Measurements from ENCODE around the gene VPS37B.

Gene VPS37B

DNA sequence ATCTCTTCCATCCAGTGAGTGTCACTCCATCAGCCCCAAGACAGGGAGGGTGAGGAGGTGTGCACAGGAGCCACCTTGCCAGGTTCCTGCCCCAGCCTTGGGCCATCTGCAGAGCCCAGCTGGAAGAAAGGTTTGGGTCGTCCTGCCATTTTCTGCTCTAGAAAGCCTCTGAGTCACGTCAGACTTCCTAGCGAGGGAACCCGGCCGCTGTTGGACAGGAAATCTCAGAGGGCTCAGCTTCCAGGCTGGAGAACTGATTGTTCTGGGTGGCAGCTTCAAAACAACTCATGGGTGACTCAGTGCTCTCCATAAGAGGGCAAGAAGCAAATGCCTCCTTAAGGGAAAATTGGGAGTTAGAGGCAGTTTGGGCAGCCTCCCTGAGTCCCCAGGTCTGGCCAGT, 44.1 kb downstream of the VPS37B start:
- no peak for DNase-seq

DNA sequence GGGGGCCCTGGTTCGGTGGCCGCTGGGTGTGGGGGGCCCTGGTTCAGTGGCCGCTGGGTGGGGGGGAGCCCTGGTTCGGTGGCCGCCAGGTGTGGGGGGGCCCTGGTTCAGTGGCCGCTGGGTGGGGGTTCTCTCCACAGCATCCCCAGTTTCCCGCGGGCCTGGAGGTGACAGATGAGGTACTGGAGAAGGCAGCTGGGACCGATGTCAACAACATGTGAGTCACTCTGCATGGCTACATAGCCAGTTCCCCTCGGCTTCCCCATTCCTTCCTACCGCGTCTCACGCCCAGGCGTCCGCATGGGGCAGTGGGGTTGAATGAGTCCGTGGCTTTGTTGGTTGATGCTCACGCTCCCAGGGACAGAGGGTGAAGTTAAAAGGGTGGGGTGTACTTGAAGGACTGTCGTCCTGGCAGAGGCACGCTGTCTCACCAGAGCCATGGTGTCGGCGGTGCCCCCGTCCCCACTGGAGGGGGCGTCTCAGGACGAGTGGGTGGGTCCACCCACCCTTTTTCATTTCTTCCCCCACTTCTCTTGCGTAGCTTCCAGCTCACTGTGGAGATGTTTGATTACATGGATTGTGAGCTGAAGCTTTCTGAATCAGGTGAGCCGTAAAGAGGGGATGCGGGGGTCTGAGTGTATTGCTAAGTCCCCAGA, 45.1 kb downstream of the VPS37B start:
- DNase-seq = no peak

DNA sequence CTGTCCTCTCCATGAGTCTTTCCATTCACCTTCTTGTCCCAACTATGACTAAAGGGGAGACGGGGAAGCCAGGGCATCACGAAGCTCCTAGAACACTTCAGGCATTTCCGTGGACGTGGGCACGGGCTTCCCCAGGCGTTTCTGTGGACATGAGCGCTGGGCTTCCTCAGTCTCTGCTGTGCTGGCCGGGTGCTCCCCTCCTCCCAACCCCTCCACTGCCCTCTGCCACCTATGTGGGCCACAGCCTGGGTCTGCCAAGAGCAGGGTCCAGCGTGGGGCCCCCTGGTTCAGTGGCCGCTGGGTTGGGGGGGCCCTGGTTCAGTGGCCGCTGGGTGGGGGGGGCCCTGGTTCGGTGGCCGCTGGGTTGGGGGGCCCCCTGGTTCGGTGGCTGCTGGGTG, 45.9 kb downstream of the VPS37B start:
- no peak for DNase-seq

DNA sequence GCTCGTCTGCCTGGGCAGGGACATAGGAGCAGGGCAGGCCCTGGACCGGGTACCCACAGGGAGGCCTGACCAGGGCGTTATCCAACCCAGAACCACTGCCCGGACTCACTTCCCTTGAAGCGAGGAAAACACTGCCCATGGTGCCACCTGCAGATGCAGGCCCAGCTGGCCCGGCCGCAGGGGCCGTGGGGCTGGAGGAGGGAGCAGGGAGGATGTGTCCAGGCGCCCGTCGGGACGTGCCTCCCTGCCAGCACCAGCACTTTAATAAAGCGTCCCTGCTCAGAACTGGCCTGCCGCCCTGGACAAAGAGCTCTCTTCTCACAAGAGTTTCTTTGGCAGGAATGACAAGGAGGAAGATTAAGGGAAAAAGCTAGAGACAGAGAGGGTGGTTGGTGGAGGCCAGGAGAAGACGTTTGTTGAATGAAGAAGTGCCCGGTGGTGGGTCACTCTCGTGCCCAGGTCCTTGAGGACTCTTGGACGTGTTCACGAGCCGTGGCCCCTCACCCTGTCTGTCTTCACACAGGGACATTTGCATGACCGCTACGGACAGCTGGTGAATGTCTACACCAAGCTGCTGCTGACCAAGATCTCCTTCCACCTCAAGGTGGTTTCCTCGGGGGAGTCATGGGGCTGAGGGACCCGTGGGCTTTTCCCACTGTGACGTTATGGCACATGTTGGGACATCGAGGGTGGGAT, 46.4 kb downstream of the VPS37B start:
- DNase-seq = no peak

DNA sequence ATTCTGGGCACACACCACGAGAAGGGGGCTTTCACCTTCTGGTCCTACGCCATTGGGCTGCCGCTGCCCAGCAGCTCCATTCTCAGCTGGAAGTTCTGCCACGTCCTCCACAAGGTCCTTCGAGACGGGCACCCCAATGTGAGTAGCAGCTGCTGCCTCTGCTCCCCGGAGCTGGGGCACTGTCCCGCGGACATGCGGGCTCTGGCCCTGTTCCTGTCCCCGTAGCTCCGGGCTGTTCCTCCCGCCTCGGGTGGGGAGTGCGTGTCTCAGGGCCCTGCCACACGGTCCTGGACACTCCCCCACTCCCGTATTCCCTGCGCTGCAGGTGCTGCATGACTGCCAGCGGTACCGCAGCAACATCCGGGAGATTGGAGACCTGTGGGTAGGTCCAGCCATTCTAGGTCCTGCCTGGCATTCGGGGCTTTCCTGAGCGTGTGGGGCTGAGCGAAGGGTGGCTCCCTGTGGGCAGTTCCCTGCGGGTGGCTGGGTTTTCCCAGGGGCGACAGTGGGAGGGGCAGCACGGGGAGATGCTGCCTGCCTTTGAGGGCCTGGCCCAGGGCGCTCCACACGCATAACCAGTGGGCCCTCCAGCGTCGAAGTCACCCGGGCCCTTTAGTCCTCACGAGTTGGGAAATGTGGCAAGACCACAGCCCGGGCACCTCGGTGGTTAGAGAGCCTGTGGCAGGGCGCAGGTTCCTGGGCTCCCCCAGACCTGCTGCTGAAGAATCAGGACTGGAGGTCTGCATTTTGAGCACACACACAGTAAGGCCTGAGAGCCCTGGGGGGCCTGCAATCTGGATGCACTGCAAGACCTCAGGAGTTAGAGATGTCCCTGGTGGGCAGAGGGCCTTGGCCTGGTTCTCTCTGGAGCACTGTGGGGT, 47.2 kb downstream of the VPS37B start:
- DNase-seq = no peak

DNA sequence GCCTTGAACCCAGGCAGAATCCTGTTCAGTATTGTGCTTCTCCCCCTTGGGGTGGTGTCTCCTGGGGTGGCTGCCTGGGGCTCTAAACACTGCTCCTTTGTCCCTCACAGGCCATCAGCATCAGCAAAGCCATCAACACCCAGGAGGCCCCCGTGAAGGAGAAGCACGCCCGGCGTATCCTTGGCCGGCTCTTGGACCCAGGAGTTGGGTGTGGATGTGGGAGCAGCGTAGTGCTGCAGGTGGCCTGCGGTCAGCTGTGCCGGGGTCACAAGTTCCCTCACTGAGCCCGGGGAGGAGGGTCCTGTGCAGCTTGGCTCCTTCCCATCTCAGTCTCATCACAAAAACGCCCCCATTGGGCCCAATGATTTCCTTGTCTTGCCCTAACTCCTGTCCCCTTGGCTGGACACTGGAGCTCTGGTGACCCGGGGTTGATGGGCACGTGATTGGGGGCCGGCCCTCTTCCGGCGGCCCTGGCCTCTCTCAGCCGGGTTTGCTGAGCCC, 48.0 kb downstream of the VPS37B start:
- DNase-seq = no peak

DNA sequence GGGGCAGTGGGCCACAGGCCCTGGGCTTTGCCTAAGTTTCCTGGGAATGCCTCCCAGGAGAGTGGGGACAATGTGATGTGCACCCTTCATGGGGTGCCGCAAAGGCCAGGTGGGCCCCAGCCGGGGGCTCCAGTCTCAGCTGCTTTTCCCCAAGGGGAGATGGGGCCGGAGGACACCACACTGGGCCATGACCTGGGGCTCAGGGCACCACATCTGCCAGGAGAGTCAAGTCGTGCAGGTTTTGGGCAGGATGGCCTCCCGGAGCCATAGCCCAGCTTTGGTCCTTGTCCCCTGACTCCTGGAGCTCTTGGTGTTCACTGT, 48.4 kb downstream of the VPS37B start:
- DNase-seq = no peak

DNA sequence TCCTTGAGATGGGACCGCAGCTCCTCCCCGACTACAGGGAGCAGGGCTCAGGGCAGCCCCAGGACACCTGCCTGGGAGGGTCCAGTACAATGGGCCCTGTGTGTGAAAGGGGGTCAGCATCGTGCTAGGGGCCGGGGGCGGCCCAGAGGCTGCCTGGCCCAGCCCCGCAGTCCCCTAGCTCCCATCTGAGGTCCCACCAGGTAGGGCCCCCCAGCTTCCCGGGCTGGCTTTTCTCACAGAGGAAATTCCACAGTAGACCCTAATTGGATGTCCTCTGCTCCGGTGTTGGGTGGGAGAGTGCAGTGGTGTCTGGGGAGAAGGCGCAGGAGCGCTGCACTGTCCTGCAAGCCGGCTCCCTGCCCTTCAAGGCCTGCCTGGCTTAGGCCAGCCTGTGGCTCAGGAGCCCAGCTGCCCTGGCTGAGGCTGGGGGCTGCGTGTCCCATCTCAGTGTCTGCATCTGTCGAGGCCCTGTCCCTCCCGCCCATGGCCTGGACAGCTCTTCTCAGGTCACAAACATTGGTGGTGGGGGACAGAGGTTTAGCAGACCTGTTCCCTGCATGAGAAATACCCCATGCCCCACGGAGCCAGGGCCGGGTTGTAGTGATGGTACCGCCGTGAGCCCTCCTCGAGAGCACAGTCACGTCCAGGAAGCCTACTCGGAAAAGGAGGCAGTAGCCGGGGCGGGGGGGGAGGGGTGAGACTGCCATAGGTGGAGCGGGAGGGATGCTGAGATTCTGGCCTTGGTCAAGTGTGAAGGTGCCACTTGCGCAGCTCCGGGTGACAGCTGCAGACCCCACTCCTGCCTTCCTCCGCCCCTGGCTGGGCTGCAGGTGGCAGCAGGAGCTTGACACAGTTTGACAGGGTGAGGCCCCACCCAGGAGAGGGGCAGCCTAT, 49.1 kb downstream of the VPS37B start:
- DNase-seq = no peak

DNA sequence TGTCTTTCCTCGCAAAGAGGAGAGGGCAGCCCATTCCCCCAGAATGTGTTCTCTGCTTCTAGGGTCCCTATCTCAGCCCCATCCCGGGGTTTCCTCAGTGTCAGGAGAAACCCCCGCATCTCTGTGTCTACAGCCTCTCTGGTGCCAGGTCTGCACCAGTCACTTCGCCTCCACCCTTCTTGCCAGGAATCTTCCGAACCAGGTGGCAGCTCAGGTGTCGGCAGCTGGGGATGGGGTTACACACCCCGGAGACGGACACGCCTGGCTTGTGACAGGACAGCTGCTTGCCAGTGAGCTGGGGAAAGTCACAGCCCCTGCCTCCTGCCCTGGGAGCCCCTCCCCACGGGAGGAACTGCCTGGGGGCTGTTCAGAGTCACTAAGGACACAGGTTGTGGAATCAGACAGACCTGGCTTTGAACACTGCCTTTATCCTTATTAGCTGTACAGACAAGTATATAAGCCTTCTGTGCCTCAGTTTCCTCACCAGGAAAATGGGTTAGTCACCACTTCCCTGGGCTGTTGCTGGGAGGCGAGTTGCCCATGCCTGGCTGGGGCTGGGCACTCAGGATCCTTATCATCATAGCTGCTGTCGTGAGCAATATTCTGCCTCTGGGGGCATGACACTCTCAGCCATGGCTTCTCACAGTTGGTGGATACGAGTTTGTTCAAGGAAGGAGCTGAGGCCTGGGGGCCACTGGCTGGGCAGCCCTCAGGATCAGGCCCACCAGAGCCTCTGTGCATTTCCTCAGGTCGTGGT, 49.9 kb downstream of the VPS37B start:
- DNase-seq = no peak

DNA sequence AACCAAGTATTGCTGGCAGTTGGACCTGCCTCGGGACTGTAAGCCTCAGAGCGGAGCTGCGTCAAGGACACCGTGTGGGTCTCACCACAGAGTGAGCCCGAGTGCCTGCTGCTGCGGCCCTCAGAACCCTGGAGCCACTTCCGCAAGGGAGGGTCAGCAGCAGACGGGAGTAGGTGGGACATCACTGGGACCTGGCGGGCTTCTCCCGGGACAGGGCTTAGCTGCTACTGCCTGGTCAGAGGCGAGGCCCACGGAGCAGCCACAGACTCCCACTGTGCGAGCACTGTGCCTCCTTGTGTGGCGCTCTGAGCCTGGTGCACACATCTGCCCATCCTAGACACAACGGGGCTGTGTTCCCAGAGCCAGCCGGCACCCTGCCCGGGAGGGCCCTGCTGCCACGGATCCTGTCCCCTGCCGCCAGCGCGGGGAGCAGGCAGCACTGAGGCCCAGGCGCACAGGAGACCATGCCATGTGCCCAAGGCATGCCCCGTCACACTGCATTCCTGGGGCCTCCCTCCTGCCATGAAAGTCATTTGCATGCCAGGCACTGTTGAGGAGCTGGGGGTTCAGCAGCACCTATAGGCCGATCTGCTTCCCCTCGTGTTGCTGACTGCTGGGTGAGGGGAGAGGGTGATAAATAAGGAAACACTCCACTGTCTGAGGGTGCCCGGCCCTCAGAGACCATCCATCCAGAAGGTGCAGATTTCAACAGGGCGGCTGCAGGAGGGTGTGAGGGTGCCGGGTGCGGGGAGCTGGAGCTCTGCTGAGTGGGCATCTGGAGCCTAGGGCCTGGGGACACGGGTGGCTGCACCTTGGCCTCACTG, 50.7 kb downstream of the VPS37B start:
- no peak for DNase-seq

DNA sequence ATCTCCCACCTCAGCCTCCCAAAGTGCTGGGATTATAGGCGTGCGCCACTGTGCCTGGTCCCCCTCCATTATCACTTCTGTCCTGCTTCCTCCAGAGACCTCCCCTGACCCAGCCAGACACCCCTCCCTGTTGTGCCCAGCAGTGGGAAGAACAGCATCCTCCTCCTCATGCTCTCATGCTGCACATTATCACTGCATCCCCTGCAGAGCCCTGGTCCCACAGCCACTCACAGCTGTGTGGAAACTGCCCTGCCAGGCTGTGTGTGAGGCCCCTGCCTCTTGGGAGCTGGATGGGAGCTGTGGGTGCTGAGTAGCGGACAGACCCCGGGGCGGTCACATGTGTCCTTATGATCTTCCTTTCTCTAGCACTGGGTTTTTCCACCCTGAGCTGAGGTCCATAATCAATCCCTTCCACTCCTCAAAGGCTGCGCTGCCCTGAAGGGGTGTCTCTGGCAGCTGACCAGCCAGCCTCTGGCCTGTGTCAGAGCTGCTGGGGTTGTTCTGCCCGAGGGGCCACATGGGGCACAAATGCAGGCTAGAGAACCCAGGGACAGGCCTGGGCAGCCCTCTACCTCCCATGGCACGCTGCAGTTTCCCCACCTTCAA, 51.5 kb downstream of the VPS37B start:
- no peak for DNase-seq

DNA sequence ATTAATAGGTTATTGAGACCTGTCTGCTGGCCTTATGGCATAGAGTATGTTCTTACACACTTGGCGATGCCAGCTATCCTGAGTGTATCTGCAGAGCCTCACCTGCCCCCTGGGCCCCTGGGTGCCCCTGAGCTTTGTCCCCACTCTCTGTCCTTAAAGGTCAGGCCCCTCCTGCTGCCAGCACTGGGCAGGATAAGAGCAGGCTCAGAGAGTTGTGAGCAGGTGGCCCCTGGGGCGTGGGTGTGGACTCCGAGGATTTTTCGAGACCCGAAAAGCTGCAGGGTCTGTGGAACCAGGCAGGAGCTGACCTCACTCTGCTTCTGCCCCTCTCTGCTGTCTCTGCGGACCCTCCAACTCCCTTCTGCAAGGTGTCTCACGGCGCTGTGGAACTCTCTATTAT, 52.5 kb downstream of the VPS37B start:
- DNase-seq = no peak

DNA sequence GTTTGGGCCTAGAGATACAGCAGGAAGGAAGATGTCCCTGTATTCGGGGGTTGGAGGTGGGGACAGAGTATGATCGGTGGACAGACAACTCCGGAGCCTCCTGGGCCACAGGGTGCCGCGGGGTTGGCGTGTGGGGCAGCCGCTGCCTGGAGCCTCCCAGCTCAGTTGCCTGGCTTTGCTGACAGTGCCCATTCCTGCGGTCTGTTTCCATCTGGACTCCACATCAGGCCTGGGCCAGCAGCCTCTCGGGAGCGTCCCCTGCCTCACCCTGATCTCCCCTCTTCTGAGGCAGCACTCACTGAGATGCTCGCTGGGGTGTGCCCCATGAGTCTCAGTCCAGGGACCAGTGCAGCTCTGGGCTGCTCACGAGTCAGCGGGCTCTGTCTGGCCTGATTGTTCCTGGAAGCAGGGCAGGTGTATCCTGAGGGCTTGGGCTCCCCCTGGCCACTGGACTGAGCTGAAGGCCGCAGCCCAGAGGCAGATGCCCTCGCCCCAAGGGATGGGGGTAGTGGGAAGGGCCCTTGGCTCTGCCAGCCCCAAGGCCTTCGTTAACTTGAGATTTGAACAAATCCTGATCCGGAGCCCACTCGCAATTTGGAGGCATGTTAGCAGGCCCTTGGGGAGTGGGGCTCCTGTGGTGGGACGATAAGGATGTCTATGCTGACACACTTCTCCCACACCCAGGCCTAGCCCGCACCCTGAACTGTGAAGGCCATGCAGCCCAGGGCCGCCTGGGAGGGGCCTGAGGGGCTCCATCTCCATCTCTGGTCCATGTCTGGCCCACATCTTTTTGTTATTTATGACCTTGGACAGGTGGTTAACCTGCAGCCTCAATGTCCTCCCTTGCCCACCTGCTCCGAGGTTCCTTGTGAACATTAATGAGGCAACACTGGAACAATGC, 53.2 kb downstream of the VPS37B start:
- DNase-seq = no peak

DNA sequence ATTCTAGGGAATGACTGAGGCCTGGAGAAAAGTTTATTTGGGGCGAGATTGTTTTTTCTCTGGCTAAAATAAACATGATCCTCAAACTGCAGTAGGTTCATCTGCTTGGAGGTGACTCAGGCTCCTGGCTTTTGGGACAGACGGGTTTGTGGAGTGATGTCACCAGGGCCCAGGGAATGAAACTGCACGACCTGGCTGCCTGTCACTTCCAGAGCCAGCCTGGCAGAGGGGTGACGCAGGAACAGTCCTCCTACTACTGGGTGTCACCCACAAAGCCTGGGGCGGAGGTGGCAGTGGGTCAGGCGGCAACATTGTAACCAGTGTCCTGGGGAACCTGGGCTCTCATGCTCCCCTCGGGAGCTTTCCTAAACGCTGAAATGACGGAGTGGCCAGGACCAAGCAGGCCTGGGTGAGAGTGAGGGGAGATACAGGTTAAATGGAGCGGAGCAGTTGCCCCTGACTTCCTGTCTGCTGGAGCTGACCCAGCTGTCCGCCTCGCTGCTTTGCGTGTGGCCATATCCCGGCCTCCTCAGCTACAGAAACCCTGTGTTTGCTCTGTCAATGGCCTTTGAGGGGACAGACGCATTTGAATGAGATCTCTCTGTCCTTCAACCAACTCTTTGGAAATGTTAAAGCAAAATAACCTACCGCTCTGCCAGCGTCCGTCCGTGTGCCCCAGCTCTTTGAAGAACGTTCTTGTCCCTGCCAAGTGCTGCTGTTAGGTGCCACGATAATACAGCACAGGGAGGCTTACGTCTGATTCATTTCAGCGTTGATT, 54.2 kb downstream of the VPS37B start:
- no peak for DNase-seq

DNA sequence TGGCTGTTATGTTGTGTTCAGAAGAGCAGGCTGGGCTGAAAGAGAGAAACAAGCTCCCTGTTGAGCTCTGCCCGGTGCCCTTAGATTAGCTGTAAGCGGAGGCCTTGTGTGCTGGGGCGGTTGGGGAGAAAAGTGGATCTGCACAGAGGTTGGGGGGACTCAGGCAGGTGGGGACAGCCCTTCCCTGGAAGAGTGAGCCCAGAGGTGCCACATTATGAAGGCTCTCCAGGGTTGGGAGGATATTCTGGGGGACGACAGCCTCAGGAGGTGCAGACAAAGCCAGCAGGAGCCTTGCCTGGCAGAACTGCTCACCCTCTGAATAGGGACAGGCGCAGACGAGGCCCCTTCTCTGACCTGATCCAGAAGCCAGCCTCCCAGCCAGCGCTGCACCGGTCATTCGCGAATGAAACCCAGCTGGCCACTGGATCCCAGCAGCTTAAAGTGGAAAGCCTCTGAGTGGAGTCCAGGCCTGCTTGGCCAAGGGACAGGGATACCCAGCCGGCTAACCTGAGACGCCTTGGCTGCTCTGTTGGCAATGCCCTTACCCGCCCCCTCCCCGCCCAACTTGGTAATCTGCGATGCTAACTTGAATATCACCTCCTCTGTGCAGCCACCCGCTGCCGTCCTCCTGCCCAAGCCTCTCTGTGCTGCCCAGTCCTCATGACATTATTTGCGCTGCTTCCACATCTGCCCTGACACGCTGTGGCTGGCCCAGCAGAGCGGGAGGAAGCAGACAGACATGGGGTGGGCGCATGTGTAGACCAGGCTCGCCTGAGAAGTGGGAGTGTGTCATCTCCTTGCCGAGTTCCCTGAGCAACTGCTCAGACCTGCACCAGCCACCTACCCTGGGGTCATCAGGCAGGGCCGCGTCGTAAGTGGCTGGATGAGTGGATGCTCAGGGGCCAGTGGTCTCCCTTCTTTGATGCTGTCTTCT, 55.1 kb downstream of the VPS37B start:
- no peak for DNase-seq

DNA sequence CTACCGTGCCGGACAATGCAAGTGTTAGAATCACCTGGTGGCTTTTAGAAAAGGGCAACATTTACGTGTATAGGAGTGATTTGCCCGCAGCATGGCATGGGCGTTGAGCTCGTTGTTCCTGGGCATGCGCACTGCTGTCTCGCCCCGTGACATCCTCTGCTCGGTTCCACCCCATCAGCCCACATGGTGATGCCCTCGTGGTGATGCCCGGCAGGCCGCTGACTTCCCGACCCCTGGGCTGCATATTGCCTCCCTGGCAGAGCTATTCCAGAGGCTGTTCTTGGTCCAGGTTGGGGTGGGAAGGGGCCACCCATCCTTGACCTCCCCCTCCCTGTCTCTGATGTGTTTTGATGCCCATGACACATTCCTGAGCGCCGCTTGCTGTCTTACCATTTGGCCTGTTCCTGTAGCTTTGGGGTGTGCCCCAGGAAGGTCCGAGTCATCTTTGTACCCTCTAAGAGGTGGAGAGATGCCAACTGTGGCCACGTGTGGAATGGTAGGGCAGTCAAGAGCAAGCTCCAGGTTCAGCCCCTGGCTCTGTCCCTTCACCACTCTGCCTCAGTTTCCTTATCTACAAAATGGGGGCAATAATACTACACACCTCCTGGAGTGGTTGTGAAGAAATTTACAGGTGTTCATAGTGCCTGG, 55.9 kb downstream of the VPS37B start:
- no peak for DNase-seq

DNA sequence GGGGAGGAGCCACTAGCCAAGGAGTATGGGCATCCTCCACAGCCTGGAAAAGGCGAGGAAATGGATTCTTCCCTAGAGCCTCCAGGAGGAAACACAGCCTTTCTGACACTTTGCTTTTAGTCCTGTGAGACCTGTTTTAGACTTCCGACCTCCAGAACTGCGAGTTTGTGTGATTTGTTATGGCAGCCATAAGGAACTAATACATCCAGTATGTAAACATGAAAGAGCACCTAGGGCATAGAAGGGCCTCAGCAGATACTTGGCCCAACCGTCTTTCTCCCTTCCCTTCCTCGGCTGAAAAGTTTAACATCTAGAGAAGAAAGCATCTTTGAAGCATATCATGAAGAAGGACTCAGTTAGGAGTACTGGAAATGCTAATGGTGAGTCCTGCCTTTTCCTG, 57.1 kb downstream of the VPS37B start:
- no peak for DNase-seq
